ENCODE measurements around the gene TRAPPC3.
A peak's percentile ranks its signal among the peaks of the same experiment; 100 is the strongest.
"Not testable (repeated sequence)": the region's sequence is repeated elsewhere in the genome, so short reads cannot be mapped to it uniquely, and the experiment has no call there.

TRAPPC3 gene

DNA sequence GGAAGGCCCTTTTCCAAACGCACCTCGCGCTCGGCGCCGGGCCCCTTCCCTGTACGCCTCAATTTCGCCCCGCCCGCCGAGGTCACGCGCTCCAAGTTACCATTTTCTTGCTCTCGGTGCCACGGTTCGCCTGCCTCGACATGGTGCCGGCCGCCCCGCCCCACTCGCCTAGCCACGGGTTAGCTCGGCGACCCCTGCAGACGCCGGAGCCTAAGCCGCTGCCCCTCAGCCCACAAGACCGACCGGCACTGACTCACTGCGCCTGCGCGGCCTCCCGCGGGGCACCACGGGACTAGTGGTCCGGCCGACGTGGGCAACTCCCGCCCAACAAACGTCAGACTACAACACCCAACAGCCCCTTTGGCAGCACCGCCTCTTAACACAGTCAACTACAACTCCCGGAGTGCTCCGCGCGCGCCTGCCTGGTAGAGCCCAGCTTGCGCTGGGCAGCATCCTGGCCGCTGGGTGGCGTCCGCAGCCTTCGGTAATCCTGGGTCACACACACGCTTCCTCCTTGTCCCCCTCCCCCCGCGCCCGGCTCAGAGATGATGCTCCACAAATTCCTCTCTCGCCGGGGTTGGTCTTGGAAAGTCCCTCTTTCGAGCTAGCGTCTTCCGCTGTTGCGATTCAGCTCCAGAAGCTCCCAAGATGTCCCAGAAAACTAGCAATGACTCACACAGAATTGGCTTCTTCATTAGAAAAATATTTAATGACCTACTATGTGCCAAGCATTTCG, at the start of gene TRAPPC3:
Gene TRAPPC3, minus strand, starts transcription at position 250 of the 736 bp plus-strand sequence. Its CDS starts 108 bp downstream, at position 142.
- DNase-seq: peak; percentile 100

DNA sequence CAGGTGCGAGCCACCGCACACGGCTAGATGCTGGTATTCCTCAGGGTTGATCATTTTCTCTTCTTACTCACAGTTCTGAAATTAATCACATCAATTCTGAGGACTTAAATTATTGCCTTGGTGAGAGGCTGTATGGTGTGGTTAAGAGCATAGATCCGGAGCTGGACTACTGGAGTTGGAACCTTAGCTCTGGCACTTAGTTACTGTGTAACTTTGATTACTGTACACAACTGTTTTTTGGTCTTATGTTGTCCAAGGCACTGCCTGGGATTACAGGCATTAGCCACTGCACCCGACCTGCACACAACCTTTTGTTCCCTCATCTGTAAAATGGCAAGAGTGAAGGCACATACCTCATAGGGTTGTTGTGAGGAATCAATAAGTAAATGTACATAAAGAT, 49.4 kb upstream of the TRAPPC3 start:
- no peak for DNase-seq

DNA sequence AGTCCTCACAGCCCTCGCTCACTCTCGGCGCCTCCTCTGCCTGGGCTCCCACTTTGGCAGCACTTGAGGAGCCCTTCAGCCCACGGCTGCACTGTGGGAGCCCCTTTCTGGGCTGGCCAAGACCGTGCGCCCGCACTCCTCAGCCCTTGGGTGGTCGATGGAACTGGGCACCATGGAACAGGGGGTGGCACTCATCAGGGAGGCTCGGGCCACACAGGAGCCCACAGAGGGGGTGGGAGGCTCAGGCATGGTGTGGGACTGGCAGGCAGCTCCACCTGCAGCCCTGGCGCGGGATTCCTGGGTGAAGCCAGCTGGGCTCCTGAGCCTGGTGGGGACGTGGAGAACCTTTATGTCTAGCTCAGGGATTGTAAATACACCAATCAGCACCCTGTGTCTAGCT, 47.5 kb upstream of the TRAPPC3 start:
- DNase-seq: not testable (repeated sequence)

DNA sequence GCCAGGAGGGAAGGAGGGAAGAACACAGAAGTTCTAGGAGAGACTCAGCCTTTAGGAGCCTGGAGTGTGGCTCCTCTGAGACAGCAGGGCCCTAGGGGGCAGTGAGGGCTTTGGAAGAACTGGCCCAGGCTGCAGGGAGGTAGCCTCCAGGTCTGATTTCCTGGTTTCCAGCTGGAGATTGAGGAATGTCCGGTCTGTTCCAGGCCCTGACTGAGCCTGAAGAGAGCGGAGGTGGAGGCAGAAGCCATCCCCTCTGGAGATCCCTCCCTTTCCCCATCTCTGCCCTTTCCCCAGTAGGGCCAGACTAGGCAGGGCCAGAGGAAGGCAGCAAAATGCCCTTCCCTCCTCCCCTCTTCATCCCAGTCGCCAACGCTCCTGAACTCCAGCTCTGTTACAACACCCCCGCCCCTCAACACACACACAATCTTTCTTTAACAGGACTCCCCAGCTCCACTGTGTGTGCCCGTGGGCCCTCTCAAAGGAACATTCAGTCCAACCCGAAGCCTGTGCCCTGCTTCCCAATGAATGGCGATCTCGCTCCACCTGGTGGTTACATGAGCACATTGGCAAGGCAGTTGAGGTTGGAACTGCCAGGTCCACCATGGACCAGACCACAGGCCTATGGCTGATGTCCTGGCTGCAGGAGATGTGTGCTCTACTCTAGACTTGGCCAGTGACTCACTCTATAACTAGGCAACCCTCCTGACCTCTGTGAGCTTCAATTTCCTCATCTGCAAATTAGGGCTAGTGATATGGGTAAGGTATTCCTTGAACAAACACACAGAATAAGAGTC, 38.7 kb upstream of the TRAPPC3 start:
- DNase-seq: peak; percentile 93

DNA sequence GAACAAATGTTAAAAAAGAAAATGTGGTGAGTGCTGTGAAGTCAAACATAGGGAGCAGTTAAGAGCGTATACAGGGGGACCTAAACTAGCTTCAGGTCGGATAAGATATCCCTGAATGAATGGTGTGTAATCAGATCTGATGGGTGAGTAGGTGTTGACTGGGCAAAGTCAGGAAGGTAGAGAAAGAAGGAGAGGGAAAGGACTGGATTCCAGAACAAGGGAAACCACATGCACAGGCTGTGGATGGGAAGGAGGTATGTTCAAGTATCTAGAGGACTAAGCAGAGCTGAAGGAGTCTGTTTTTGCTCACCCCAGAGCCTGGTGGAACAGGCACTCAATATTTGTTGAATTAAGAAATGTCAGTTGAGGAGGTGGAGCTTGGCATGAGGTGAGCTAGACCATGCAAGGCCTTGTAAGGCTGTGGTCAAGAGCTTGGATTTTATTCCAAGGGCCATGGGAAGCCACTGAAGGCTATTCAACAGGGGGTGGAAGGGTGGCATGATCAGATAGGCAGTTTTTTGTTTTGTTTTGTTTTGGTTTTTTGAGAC, 34.1 kb upstream of the TRAPPC3 start:
- DNase-seq: no peak

DNA sequence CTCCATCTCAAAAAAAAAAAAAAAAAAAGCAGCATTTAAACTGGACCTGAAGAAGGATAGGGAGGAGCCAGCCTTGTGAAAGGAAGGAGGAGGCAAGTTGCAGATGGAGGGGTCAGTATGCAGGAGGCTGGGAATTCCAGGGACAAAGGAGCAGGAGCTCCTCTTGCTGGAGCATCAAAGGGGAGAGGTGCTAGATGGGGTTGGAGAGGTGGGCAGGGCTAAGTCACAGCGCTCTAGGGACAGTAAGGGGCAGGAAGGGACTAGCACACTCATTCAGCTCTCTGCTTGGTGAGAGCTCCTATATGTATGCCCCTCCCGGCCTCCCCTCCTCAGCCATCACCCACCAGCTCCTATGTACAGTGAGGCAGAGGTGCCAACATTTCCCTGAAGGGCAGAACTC, 33.4 kb upstream of the TRAPPC3 start:
- no peak for DNase-seq

DNA sequence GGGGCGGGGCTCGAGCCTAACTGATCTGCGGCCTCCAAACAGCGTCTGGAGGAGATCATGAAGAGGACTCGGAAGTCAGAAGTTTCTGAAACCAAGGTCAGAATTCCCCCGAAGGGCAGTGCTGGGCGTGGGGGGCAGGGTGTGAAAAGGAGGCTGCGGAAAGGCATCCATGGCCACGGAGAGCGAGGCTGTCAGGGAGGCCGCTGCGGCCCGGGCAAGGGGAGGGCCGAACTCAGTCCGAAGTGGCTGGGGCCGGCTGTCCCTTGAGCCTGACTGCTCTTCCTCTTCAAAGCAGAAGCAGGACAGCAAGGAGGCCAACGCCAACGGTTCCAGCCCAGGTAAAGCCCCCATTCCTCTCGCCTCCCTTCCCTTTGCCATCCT, 29.9 kb upstream of the TRAPPC3 start:
- DNase-seq: no peak

DNA sequence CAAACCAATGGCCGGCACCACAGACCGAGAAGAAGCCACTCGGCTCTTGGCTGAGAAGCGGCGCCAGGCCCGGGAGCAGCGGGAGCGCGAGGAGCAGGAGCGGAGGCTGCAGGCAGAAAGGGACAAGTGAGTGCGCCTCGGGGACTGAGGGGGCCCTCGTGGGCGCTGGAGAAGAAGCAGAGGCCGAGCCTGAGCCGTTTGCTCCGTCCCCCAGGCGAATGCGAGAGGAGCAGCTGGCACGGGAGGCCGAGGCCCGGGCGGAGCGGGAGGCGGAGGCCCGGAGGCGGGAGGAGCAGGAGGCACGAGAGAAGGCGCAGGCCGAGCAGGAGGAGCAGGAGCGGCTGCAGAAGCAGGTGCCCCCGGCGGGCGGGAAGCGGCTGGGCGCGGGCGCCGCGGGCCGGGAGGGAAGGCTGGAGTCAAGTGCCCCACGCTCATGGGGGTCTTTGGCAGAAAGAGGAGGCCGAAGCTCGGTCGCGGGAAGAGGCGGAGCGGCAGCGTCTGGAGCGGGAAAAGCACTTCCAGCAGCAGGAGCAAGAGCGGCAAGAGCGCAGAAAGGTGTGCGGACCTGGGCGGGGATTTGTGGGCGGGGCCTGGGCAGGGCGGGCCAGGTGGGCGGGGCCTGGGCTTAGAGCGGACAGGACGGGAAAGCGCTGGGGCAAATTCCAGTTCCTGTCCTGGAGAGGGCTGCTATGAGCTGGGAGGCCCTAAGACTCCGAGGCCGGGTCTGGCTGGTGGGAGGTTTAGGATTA, 29.4 kb upstream of the TRAPPC3 start:
- DNase-seq: no peak

DNA sequence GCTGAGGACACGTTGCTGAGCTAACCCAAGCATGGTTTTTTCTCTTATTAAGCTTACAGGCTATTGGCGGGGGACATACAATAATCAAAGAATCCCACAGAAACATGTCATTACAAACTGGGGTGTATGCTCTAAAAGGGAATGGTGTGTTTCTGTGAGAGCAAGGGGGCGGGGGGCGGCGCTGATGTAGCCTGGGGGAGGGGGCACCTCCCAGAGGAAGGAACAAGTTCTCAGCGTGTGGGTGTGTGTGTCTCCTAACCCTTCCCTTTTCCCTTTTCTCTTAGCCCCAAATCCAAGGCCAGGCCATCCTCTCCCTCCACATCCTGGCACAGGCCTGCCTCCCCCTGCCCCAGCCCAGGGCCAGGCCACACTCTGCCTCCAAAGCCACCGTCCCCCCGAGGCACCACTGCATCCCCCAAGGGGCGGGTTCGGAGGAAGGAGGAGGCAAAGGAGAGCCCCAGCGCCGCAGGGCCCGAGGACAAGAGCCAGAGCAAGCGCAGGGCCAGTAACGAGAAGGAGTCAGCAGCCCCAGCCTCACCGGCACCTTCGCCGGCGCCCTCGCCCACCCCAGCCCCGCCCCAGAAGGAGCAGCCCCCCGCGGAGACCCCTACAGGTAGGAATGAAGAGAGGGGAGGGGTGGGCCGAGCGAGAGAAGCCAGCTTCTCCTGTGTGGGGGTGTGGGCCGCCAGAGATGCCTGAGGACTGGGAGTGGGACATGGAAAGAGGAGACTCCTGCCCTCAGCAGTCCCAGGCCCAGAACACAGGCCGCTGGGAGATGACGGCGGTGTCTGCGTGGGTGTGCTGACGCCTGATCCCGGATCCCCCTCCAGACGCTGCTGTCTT, 28.5 kb upstream of the TRAPPC3 start:
- no peak for DNase-seq

DNA sequence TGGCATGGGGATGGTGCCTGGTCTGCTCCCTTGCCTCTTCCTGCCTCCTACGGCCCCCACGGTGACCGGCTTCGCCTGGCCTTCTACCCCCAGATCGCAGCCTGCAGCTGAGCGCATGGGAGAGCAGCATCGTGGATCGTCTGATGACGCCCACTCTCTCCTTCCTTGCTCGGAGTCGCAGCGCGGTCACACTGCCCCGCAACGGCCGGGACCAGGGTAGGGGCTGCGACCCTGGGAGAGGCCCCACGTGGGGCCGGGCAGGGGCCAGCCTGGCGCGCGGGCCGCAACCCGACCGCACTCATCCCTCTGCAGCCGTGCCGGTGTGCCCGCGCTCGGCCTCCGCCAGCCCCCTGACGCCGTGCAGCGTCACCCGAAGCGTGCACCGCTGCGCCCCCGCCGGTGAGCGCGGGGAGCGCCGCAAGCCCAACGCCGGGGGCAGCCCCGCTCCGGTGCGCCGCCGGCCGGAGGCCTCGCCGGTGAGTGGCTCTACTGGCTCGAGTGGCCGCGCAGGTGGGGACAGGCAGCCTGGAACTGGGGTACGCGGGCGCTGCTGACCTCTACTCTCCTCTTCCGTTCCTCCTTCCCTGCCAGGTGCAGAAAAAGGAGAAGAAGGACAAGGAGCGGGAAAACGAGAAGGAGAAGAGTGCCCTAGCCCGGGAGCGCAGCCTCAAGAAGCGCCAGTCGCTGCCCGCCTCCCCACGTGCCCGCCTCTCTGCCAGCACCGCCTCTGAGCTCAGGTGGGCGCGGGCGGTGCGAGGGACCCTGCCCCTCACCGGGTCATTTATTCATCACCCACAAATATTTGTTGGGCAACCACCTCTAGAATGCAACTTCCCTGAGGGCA, 27.0 kb upstream of the TRAPPC3 start:
- DNase-seq: no peak

DNA sequence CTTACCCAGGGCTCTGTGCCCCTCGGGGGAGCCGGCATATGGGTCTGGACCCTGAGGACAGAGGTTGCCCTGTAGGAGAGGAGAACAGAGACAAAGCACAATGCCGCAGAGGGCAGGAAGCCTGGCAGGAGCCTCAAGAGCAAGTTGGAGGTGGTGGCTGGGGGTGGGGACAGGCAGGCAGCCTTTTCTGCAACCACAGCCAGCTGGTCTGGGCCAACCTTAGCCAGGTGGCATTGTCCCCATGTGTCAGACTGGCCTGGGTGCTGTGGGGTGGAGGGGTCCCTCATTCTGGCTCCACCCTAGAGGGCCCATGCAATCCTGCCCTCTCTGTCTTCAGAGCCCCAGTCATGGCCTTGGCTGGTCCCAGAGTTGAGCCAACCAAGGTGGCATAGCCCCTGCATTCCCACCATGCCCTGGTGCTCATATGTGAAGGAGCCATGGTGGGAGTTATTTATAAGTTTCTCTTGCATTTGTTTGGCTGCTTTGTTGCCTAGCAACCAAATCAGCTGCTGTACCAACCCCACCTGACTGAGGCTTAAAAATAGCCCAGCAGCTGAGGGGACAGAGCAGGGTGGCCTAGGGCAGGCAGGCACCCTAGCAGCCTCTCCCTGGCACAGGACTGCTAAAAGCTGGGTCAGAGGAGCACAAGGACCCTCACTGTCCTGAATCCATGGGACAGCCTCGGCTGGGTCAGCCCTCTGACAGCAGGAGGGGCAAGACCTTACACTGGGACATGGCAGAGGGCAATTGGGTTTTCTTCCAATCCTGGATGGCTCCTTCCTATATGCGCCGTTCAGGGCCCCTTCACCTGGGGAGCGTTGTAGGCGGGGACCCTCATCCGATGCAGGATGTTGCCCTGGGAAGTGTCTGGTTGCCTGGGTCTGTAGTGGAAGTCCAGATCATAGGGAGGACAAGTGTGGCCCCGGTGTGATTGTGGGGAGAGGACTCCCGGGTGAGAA, 26.1 kb upstream of the TRAPPC3 start:
- DNase-seq: peak; percentile 15

DNA sequence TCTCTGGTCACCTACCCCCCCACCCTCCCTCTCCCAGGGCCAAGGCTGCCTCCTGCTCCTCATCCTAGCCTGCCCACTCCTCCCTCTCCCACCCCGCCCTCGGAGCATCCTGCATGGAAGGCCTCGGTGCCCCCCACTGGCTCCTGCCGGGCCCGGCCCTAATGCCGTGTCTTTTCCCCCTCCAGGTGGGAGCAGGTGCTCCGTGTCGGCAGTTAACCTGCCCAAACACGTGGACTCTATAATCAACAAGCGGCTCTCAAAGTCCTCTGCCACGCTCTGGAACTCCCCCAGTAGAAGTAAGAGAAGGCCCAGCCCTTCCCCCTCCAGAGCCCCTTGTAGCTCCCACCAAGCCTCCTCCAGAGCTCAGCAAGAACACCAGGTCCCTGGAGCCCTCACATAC, 25.4 kb upstream of the TRAPPC3 start:
- no peak for DNase-seq

DNA sequence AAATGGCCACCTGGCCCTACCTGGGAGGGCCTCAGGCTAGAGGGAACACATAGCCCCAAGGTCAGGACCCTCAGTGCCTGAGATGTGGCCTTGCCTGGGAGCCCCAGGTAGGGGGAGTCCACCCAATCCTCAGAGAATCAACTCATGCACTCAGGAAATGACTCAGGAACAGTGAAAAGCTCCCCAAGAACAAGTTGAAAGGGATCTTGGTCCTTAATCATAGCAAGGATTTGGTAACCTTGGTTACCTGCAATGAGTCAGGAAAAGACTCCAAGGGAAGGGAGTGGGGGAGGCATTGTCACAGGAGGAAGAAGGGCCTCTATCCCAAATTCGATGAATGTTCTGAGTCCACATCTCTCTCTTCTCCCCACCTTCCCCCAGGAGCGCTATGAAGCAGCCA, 23.7 kb upstream of the TRAPPC3 start:
- no peak for DNase-seq

DNA sequence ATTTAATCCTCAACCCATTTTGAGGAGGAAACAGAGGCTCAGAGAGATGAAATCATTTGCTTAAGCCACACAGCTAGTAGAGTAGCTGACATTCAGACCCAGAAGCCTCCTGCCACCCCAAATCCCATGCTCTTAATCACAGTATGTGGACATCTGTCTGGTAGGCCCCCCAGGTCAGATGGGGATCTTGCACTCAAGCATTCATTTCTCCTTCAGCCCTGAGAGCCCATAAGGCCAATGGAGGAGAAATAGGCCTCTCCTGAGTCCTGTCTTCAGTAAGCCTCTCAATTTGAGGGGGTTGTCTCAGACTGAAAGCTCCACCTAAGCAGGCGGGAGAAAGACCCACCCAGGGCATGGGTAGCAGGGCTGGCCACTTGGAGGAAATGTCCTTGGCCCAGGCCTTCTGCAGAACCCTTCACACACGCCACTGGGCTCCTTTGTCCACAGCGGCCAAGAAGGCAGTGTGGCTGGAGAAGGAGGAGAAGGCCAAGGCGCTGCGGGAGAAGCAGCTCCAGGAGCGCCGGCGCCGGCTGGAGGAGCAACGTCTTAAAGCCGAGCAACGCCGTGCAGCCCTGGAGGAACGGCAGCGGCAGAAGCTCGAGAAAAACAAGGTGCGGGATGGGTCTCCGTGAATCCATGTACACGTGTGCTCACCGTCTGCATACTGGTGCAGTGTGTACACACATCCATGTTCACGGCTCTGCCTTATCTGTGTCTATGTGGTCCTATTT, 22.9 kb upstream of the TRAPPC3 start:
- DNase-seq: no peak

DNA sequence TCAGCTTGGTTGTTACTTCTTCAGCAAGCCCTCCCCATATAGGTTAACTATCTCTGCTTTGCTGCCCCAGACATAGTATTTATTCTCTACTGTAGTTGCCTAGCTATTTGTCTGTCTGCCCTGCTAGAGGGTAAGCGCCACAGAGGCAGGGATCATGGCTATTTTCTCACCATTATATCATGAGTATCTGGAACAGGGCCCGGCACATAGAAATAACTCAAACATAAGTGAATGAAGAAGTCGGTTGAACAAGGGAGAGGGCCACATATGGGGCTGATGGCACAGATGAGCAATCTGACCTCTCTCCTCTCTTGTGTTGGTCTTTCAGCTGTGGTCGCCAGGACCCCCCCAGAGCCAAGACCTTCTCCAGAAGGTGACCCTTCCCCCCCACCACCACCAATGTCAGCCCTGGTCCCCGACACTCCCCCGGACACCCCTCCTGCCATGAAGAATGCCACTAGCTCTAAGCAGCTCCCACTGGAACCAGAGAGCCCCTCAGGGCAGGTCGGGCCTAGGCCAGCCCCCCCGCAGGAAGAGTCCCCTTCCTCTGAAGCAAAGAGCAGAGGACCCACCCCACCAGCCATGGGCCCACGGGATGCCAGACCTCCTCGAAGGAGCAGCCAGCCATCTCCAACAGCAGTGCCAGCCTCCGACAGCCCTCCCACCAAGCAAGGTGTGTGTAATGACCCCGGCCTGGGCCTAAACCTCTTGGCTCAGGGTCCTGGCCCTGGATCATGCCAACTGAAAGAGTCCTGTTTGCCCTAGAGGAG, 21.5 kb upstream of the TRAPPC3 start:
- DNase-seq: no peak

DNA sequence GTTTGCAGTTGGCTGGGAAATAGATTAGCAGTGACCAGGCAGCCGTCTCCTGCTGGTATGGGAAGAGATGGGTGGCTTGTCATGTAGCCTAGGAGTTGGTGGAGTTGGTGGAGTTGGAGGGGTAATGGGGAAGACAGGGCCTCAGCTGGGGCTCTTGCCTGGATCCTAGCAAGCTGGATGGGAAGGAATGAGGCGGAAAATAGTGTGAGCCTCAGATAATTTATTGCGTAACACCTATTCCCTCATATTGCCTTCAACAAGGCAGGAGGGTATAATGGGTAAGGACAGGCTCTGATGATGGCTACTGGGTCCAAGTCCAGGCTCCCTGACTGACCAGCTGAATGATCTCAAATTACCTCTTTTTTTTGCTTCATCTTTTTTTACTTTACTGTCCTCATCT, 19.2 kb upstream of the TRAPPC3 start:
- no peak for DNase-seq

DNA sequence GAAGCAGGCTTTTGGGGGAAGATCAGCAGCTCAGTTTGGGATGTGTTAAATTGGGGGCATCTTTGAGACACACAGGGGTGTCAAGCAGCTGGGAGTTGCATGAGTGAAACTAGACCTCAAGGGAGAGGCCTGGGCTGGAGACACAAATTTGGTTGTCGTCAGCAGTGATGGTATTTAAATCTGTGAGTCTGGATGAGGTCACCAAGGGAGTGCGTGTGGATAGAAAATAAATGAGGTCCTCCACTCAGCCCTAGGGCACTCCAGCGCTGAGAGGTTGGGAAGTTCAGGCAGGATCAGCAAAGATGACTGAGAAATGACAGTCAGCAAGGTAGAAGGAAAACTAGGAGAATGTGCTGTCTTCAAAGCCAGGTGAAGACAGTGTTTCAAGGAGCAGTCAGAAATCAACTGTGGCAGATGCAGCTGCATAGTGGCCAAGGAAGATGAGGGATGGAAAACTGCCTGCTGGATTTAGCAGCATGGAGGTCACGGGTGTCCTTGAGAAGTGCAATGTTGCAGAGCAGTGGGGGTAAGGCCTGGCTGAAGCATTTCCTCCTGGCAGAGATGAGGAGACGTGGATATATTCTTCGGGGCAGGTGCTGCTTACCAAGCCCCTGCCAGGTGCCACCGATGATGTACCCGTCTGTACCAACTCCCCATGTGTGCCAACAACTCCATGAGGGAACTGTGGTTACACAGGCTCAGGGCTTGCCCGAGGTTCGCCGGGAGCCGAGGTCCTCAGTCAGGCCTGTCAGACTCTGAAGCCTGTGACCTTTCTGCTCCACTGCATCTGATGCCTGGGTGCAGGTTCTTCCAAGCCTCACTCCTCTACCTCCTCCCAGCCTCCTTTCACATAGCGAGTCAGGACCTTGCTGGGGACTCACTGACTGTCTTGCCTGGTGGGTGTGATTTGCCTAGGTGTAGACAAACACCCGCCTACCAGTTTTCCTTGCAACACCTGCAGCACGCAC, 17.9 kb upstream of the TRAPPC3 start:
- no peak for DNase-seq

All from midbrain (tissue), 1 donor.